Thymus (tissue), 11 donors: ENCODE results near the gene MAD1L1. TPM values are rescaled to one million over a fixed set of nuclear protein-coding genes. Genes with fewer than 3 reads are reported as not detected.

Experiments used
- DNase-seq, 9 donors: peaks; one replicate each; pipeline ENCODE4 v3.0.0-alpha.2; 2013; ENCODE audit warnings: low spot score in 9 of 9, low read depth in 6 of 9, missing footprints in 1 of 9
- H3K27ac ChIP-seq, 2 donors: one replicate each; pipeline ENCODE4 v1.5.1; 2013; ENCODE audit warnings: control low read depth in 1 of 2, low read depth in 1 of 2, low read length in 1 of 2, mild to moderate bottlenecking in 1 of 2, moderate library complexity in 1 of 2
- H3K27me3 ChIP-seq, 2 donors: one replicate each; pipeline ENCODE4 v1.5.1; 2013; ENCODE audit warnings: low read length in 1 of 2; ENCODE audit not compliant: control insufficient read depth in 2 of 2, insufficient read depth in 1 of 2
- H3K36me3 ChIP-seq, 2 donors: one replicate each; pipeline ENCODE4 v1.5.1; 2013; ENCODE audit warnings: low read length in 1 of 2, mild to moderate bottlenecking in 1 of 2, moderate library complexity in 1 of 2; ENCODE audit not compliant: control insufficient read depth in 2 of 2, insufficient read depth in 2 of 2
- H3K4me1 ChIP-seq, 2 donors: one replicate each; pipeline ENCODE4 v1.5.1; 2013; ENCODE audit warnings: low read length in 2 of 2; ENCODE audit not compliant: control insufficient read depth in 2 of 2, insufficient read depth in 2 of 2
- H3K4me3 ChIP-seq, 2 donors: one replicate each; pipeline ENCODE4 v1.5.1; 2013; ENCODE audit warnings: low read length in 2 of 2, control low read depth in 1 of 2, mild to moderate bottlenecking in 1 of 2
- H3K9me3 ChIP-seq, 2 donors: one replicate each; pipeline ENCODE4 v1.5.1; 2013; ENCODE audit warnings: low read length in 1 of 2, mild to moderate bottlenecking in 1 of 2; ENCODE audit not compliant: control insufficient read depth in 2 of 2, insufficient read depth in 1 of 2
- WGBS: extraction: QIAGEN DNeasy Blood & Tissue Kit; methylation state at CpG from one replicate; pipeline ENCODE4 v1.1.7; 2013; 5-methylcytosine and 5-hydroxymethylcytosine counted together
- polyA plus RNA-seq: library from polyadenylated mRNA; stranded (reverse); fragments of 200-250 nt; gene quantifications from one replicate; pipeline ENCODE4 v1.2.3, GENCODE V29; 2013
- total RNA-seq: library from RNA; stranded (reverse); fragments of 120-200 nt; gene quantifications from one replicate; pipeline ENCODE4 v1.2.4, GENCODE V29; 2013
- donor health status: healthy.

The MAD1L1 gene
- total and polyA plus RNA-seq, 2 donors, result 93.3 to 103 TPM

DNA sequence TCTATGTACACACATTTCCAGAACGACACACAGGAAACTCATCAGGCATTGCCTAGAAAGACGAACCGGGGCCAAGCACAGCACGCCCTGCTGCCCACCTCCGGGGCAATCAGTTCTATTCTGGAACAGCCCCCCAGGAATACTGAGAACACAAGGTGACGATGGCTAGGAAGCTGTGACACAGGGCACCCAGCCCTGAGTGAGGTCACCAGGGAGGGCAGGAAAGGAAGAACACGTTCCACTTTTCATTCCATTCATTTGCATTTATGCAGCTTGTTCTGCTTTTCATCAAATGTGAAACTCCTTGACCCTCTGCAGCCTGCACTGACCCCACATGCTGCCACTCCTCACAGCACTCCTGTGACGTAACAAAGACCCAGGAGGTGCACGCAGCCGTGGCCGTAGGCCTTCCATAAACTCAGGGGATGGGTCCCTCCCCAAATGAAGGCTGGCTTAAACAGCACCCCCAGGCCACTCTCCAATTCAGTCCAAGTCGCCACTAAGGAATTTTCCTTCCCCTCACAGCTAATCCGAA lies 28.9 kb downstream of the MAD1L1 start:
- Histone ChIP-seq H3K27ac (no peak overlapping the region), H3K9me3 (no peaks in the 10 kb centered on the region), H3K4me1 (peaks cover 0 to 13% of the 10 kb centered on the region in 2 donors), H3K27me3 (no peaks in the 10 kb centered on the region), H3K36me3 (peaks cover 34 to 44% of the 10 kb centered on the region in 2 donors), H3K4me3 (no peak overlapping the region)
- 95% methylated on average over 13 of the region's 13 CpGs for WGBS
- no peak for DNase-seq

DNA sequence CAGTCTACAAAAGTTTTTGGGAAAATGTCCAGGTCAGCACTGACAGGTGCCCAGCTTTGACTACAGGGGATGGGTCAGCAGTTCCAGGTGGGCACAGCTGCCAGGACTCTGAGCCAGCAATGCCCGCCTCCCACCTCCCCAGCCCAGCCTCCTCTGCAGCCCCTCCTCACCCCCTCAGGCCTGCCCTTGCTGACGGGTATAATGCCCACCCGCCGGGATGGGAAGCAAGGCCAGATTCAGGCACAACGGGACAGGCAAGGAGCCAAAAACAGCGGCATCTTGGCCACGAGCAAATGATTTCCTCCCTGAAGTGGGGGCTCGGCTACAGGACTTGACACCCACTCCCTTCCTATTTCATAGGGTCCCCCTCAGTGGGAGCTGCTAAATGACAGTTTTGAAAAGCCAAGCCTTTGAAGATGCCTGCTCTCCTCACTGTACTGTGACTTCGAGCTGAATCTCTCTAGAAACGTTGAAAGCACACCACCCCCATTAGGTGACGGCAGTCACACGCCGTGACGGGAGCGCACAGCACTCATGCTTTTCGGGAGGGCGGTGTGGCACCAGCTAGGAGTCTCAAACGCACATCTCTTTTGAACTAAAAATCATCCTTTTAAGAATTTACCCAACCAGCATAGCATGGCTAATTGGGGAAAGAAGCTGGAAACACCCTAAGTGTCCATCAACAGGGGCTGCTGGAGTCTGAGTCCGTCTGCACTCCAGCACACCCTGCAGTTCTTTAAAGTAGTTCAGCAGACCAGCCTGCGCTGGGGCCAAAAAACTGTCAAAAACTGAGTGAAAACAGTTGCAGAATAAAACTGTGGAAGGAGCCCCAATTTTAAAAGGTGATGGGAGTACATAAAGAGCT lies 29.6 kb downstream of the MAD1L1 start:
- peaks cover 31 to 39% of the 10 kb centered on the region in 2 donors for H3K36me3 ChIP-seq
- no peak overlapping the region for H3K4me3 ChIP-seq
- peaks cover 0 to 13% of the 10 kb centered on the region in 2 donors for H3K4me1 ChIP-seq
- no peaks in the 10 kb centered on the region for H3K27me3 ChIP-seq
- no peak overlapping the region for H3K27ac ChIP-seq
- H3K9me3 ChIP-seq, result no peaks in the 10 kb centered on the region
- 93% methylated on average over 20 of the region's 20 CpGs for WGBS
- DNase-seq, result no peak

DNA sequence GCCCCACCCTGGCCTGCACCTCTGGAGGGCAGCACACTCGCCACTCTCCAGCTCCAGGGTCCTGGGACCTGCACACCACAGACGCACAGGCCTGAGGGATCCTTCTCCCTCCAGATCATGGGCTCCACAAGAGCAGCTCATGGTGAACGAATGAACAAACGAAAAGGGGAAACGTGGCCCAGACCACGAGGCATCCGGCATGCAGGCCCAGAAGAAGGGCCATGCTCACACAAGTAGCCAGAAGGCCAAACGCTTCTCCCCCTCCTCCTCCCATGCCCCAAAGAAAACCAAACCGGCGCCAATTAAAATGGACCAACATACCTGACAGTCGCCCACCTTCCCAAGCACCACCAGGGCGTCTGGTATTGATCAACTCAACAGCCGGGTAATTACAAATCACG lies 30.4 kb downstream of the MAD1L1 start:
- no peak overlapping the region for H3K27ac ChIP-seq
- WGBS, result 92% methylated on average over 14 of the region's 14 CpGs
- H3K4me3 ChIP-seq, result no peak overlapping the region
- peaks cover 24 to 35% of the 10 kb centered on the region in 2 donors for H3K36me3 ChIP-seq
- no peaks in the 10 kb centered on the region for H3K9me3 ChIP-seq
- DNase-seq, result no peak
- no peaks in the 10 kb centered on the region for H3K27me3 ChIP-seq
- H3K4me1 ChIP-seq, result peaks cover 0 to 13% of the 10 kb centered on the region in 2 donors

DNA sequence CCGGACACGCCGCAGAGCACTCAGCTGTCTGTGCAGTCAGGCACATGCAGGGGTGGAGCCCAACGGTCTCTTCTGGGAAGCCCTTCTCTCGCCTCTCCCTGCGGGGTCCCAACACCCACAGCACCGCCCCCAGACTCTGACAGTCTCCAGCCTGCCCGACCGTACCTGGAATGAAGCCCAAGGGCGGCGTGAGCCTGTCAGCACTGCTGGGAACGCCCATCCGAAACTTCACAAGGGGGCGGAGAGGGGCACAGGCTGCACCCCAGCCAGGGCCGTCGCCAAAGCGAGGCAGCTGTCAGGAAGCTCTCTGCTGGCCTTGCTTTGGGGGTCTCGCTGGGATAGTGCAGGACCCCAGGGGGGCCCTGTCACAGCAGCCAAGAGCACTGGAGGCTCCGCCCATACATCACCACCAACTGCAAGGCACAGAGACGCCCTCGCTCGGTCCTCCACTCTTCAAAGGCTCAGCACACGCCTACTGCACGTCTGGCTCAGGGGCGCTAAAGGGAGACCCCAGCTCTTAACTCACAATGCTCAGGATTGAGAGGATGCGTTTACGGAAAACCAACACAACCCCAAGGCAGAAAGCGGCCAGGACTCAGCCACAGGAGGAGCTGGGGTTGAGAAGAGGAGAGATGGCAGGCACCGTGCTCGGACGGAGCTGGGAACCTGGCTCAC lies 30.9 kb downstream of the MAD1L1 start:
- Histone ChIP-seq H3K9me3 (peaks cover 0 to 2% of the 10 kb centered on the region in 2 donors), H3K36me3 (peaks cover 24 to 35% of the 10 kb centered on the region in 2 donors), H3K4me1 (peaks cover 0 to 17% of the 10 kb centered on the region in 2 donors), H3K4me3 (no peak overlapping the region), H3K27me3 (no peaks in the 10 kb centered on the region), H3K27ac (no peak overlapping the region)
- 92% methylated on average over 31 of the region's 31 CpGs for WGBS
- no peak for DNase-seq

DNA sequence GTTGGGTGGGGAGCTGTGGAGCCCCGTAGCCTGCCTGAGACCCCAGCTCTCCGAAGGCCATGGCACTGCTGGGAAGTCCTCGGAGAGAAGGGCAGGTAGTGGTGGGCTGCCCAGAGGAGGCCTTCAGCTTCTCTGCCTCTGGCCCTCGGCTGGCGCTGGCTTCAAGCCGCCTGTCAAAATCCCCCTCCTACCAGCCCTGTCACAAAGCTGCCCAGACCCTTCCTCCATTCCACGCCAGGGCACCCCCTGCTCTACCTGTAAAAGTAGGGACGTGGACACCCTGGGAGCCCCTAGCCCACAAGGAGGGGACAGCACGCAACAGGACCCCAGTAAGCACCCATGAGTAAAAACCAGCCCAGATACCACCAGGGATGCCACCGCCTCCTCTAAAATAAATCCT lies 31.6 kb downstream of the MAD1L1 start:
- Histone ChIP-seq H3K36me3 (peaks cover 26 to 38% of the 10 kb centered on the region in 2 donors), H3K27me3 (no peaks in the 10 kb centered on the region), H3K4me3 (no peak overlapping the region), H3K4me1 (peaks cover 0 to 22% of the 10 kb centered on the region in 2 donors), H3K27ac (no peak overlapping the region), H3K9me3 (peaks cover 0 to 6% of the 10 kb centered on the region in 2 donors)
- no peak for DNase-seq
- WGBS, result 97% methylated on average over 10 of the region's 10 CpGs

DNA sequence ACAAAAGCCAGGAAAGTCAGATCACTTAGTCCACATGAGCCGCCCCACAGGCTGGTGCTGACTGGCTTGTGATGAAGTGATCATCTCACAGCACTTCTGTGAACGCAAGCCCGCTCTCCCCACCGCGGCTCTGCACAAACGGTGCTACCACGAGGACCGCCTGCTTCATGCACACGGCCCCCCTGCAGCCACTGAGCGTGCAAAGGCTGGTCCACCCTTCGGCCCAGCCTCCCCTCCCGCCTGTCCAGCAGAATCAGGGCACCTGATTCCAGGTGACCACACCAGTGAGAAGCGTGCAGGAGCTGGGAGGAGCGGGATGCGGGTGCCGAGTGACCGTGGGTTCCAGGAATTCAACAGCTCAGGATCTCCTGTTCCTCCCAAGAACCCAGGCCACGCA lies 32.2 kb downstream of the MAD1L1 start:
- H3K27ac ChIP-seq, result no peak overlapping the region
- H3K36me3 ChIP-seq, result peaks cover 31 to 44% of the 10 kb centered on the region in 2 donors
- H3K9me3 ChIP-seq, result peaks cover 1 to 10% of the 10 kb centered on the region in 2 donors
- 97% methylated on average over 18 of the region's 18 CpGs for WGBS
- H3K4me3 ChIP-seq, result no peak overlapping the region
- H3K27me3 ChIP-seq, result no peaks in the 10 kb centered on the region
- no peak for DNase-seq
- peaks cover 0 to 27% of the 10 kb centered on the region in 2 donors for H3K4me1 ChIP-seq

DNA sequence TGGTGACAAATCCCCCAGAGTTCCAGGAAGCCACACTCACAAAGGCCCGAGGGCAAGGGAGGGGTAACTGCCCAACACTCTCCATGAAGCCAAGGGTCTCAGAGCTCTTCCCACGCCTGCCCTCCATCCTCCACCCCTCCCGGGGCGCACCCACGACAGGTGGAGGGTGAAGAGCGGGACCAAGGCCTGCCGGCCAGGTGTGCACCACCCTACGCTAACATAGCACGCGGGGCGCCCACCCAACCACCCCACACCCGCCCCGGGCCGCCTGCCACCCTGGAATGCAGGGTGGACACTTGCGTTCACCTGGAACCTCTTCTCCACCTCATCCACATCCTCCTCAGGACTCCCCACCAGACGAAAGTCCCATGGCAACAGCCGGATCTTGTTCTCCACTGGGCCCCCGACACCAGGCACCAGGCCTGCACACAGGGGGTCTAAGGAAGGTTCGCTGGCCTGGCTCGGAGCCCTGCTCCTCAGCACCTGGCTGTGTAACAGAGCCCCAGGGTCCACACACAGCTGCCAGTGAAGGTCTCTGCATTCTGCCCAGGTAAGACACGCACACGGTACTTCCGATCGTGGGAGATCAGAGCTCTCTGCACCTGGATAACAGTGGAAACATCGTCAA lies 32.7 kb downstream of the MAD1L1 start:
- H3K4me1 ChIP-seq, result peaks cover 0 to 29% of the 10 kb centered on the region in 2 donors
- no peak overlapping the region for H3K4me3 ChIP-seq
- no peak overlapping the region for H3K27ac ChIP-seq
- H3K27me3 ChIP-seq, result no peaks in the 10 kb centered on the region
- no peak for DNase-seq
- H3K36me3 ChIP-seq, result peaks cover 36 to 47% of the 10 kb centered on the region in 2 donors
- peaks cover 1 to 14% of the 10 kb centered on the region in 2 donors for H3K9me3 ChIP-seq
- whole genome bisulfite sequencing, result 96% methylated on average over 25 of the region's 25 CpGs

DNA sequence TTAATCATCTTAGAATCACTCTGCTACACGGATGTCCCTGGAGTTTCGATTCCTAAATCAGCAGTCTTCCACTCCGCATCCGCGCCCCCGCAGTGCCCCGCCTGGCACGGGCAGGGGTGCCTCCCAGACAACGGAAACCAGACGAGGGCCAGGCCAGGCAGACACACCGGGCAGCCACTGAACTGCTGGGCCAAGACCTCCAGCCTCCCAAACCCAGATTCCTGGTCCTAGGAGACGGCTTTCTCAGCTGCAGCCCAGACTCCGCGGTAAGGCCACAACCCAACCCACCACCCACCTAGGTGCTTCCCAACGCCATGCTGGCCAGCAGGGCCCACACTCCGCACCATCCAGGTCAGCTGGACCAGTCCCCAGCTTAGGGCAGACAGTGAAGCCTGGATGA lies 33.2 kb downstream of the MAD1L1 start:
- no peak for DNase-seq
- no peaks in the 10 kb centered on the region for H3K27me3 ChIP-seq
- H3K36me3 ChIP-seq, result peaks cover 36 to 44% of the 10 kb centered on the region in 2 donors
- H3K9me3 ChIP-seq, result peaks cover 1 to 17% of the 10 kb centered on the region in 2 donors
- no peak overlapping the region for H3K4me3 ChIP-seq
- no peak overlapping the region for H3K27ac ChIP-seq
- H3K4me1 ChIP-seq, result peaks cover 0 to 29% of the 10 kb centered on the region in 2 donors
- WGBS, result 98% methylated on average over 16 of the region's 16 CpGs
